ENCODE data around the gene BIRC7. TPM values are rescaled to one million over a fixed set of nuclear protein-coding genes. Genes with fewer than 3 reads are reported as not detected.

BIRC7 gene
- not detected in 2 replicates for total RNA-seq (2014; rRNA removed; shearing (Covaris generic))

DNA sequence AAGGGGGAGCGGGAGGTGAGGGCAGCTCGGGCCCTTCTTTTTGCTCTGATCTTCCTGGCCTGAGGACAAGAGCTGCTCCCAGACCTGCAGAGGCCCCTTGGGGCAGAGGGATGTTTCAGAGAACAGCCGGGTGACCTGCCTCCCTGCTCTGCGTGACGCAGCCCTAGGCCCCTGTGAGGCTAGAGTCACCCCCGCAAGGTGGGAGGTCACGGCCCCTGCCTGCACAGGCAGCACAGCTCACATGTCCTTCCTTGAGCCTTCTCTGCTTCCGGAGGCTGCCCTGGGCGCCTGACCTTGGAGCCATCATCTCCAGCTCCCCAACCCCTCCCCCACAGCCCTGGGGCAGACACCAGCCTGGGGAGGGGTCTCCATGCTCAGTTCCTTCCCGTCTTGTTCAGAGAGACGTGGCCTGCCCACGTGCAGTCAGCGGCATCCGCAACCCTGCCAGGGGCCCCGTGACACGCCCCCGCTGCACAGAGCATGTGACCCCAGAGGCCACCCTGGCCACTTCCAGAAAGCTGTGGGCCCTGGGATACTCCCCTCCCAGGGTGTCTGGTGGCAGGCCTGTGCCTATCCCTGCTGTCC lies at the start of gene BIRC7:
Gene BIRC7, plus strand, starts transcription at position 507 of the 585 bp plus-strand sequence. CDS start 192 bp downstream, outside the sequence.
- Histone ChIP-seq H3K27ac (no peak within 1 kb of the TSS), H3K27me3 (replicated peaks) (no peaks in the 10 kb centered on the region), H3K9me3 (replicated peaks) (no peaks in the 10 kb centered on the region), H3K4me3 (no peak within 1 kb of the TSS), H3K36me3 (no peaks in the 10 kb centered on the region), H3K4me1 (replicated peaks) (peaks cover 34% of the 10 kb centered on the region)
- no peak for DNase-seq (ENCODE audit: low read depth in 1 of 2, low spot score in 2 of 2)

DNA sequence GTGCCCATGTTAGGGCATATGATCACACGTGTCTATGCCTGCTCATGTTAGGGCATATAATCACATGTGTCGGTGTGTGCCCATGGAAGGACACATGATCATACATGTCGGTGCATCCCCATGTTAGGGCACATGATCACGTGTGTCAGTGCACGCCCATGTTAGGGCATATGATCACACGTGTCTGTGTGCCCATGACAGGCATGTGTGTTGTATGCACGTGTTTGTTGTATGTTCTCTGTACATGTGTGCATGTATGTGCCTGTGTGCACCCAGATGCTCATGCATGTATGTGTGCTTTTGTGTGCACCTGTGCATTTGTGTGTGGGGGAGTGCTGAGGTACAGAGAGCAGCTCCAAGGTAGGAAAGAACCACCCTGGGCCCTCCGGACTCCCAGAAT lies 49.6 kb upstream of the BIRC7 start:
- DNase-seq (ENCODE audit: low read depth in 1 of 2, low spot score in 2 of 2) = no peak
- Histone ChIP-seq H3K27me3 (replicated peaks) (peaks cover 15% of the 10 kb centered on the region), H3K4me1 (replicated peaks) (no peaks in the 10 kb centered on the region), H3K36me3 (no peaks in the 10 kb centered on the region), H3K27ac (no peak overlapping the region), H3K4me3 (no peak overlapping the region), H3K9me3 (replicated peaks) (no peaks in the 10 kb centered on the region)

DNA sequence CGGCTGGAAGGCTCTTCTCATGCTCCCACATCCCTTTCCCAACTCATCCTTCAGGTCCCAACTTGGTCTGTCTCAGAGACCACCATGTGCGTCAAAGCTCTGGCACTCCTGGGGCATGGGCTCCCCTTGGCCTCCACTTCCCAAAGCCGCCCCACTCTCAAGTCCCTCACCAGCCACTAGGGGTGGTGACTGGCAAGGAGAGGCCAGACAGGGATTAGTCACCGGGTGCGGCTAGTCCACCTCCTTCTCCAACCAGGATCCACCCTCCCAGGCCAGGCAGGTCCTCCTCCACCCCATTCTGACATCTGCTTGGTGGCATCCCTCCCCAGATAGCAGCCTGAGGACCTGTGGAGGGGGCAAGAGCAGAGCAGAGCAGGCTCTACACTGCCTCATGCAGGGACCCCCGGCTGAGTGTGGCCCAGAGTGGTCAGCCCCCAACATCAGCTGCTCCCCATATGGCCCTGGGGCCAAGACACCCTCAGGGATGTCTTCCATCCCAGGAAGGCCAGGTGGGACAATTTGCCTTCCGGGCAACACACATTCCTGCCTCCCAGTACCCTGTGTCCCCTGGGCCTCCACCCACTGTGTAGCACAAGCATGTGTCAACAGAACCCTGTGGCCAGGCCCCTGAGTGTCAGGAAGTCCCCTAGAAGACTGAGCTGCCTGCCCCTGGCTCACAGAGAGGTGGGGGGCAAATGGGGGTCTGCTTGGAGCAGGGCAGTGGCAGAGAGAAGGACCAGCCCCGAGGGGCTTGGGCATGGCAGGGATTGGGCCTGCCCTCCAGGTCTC lies 49.0 kb upstream of the BIRC7 start:
- H3K4me1 ChIP-seq (replicated peaks) = no peaks in the 10 kb centered on the region
- no peak for DNase-seq (ENCODE audit: low read depth in 1 of 2, low spot score in 2 of 2)
- H3K36me3 ChIP-seq = no peaks in the 10 kb centered on the region

GRCh38 chr20:63187338-63188158 lies 48.2 kb upstream of the BIRC7 start:
- DNase-seq (ENCODE audit: low read depth in 1 of 2, low spot score in 2 of 2) = no peak
- no peaks in the 10 kb centered on the region for H3K36me3 ChIP-seq
- no peaks in the 10 kb centered on the region for H3K9me3 ChIP-seq (replicated peaks)
- peaks cover 7% of the 10 kb centered on the region; the same call in 1 of the 2 replicates for H3K27me3 ChIP-seq (replicated peaks)
- no peak overlapping the region for H3K27ac ChIP-seq
- H3K4me3 ChIP-seq = no peak overlapping the region
- H3K4me1 ChIP-seq (replicated peaks) = no peaks in the 10 kb centered on the region

More for the DNA sequence above, 49.0 kb upstream of the BIRC7 start:
- Histone ChIP-seq H3K27me3 (replicated peaks) (peaks cover 8% of the 10 kb centered on the region), H3K27ac (no peak overlapping the region), H3K9me3 (replicated peaks) (no peaks in the 10 kb centered on the region), H3K4me3 (no peak overlapping the region)

- DNase-seq (ENCODE audit: low read depth in 1 of 2, low spot score in 2 of 2) = no peak
- Histone ChIP-seq H3K4me3 (no peak overlapping the region), H3K27ac (no peak overlapping the region), H3K27me3 (replicated peaks) (peaks cover 2% of the 10 kb centered on the region; the same call in 1 of the 2 replicates), H3K4me1 (replicated peaks) (no peaks in the 10 kb centered on the region), H3K36me3 (no peaks in the 10 kb centered on the region), H3K9me3 (replicated peaks) (no peaks in the 10 kb centered on the region)
Measured at GRCh38 chr20:63188159-63188442, 47.6 kb upstream of the BIRC7 start.

DNA sequence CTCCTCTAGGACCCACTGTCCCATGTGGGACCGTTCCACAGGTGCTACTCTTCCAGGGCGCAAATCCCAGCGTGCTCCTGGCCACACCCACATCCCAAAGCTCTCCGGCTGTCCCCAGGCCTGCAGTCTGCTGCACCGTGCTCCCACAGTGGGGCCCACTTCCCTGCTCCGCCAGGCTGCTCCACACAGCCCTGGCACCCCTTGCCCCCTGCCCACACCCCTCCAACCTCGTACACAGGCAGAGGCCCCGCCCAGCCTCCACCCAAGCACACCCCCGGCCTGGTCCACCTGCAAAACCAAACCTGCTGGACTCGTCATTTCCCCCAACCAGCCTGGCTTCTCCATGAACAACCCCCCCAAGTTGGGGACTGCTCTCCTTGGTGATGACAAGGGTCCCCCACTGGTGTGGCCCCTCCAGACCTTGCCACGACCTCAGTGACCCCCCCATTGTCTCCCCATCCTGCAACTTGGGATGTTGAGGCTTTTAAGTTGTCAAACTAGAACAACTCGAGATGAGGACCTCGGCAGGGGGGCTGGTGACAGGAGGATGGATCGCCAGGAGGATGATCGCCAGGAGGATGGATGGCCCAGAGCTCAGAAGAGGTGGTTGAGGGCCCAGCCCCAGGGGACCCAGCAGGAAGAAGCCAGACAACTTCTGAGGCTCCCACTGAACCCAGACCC lies 46.9 kb upstream of the BIRC7 start:
- H3K36me3 ChIP-seq = no peaks in the 10 kb centered on the region
- no peak overlapping the region for H3K4me3 ChIP-seq
- no peaks in the 10 kb centered on the region for H3K4me1 ChIP-seq (replicated peaks)
- H3K27me3 ChIP-seq (replicated peaks) = no peaks in the 10 kb centered on the region
- no peak for DNase-seq (ENCODE audit: low read depth in 1 of 2, low spot score in 2 of 2)
- no peak overlapping the region for H3K27ac ChIP-seq
- no peaks in the 10 kb centered on the region for H3K9me3 ChIP-seq (replicated peaks)

- DNase-seq (ENCODE audit: low read depth in 1 of 2, low spot score in 2 of 2) = no peak
- H3K36me3 ChIP-seq = 0 out of 2 replicates have a peak, but pooled peaks cover 3% of the 10 kb centered on the region
- no peaks in the 10 kb centered on the region for H3K4me1 ChIP-seq (replicated peaks)
- H3K4me3 ChIP-seq = no peak overlapping the region
- no peaks in the 10 kb centered on the region for H3K27me3 ChIP-seq (replicated peaks)
- H3K27ac ChIP-seq = no peak overlapping the region
- H3K9me3 ChIP-seq (replicated peaks) = no peaks in the 10 kb centered on the region
Measured at GRCh38 chr20:63189322-63189642, 46.4 kb upstream of the BIRC7 start.

- Histone ChIP-seq H3K4me3 (no peak overlapping the region), H3K27me3 (replicated peaks) (no peaks in the 10 kb centered on the region)
- no peak for DNase-seq (ENCODE audit: low read depth in 1 of 2, low spot score in 2 of 2)
Measured at GRCh38 chr20:63189846-63190559, 45.7 kb upstream of the BIRC7 start.

GRCh38 chr20:63190828-63191227 lies 44.9 kb upstream of the BIRC7 start:
- DNase-seq (ENCODE audit: low read depth in 1 of 2, low spot score in 2 of 2) = no peak
- Histone ChIP-seq H3K9me3 (replicated peaks) (no peaks in the 10 kb centered on the region), H3K4me3 (no peak overlapping the region), H3K36me3 (peaks cover 13% of the 10 kb centered on the region; the same call in 1 of the 2 replicates), H3K27me3 (replicated peaks) (no peaks in the 10 kb centered on the region), H3K4me1 (replicated peaks) (no peaks in the 10 kb centered on the region), H3K27ac (no peak overlapping the region)

More at GRCh38 chr20:63189846-63190559, 45.7 kb upstream of the BIRC7 start:
- H3K9me3 ChIP-seq (replicated peaks) = no peaks in the 10 kb centered on the region
- no peak overlapping the region for H3K27ac ChIP-seq
- H3K36me3 ChIP-seq = peaks cover 6% of the 10 kb centered on the region; the same call in 1 of the 2 replicates
- no peaks in the 10 kb centered on the region for H3K4me1 ChIP-seq (replicated peaks)

- no peaks in the 10 kb centered on the region for H3K27me3 ChIP-seq (replicated peaks)
- H3K4me3 ChIP-seq = no peak overlapping the region
- peaks cover 18% of the 10 kb centered on the region for H3K36me3 ChIP-seq
- H3K27ac ChIP-seq = no peak overlapping the region
- H3K4me1 ChIP-seq (replicated peaks) = no peaks in the 10 kb centered on the region
- no peaks in the 10 kb centered on the region for H3K9me3 ChIP-seq (replicated peaks)
- DNase-seq (ENCODE audit: low read depth in 1 of 2, low spot score in 2 of 2) = no peak
Measured at GRCh38 chr20:63191400-63191799, 44.3 kb upstream of the BIRC7 start.

DNA sequence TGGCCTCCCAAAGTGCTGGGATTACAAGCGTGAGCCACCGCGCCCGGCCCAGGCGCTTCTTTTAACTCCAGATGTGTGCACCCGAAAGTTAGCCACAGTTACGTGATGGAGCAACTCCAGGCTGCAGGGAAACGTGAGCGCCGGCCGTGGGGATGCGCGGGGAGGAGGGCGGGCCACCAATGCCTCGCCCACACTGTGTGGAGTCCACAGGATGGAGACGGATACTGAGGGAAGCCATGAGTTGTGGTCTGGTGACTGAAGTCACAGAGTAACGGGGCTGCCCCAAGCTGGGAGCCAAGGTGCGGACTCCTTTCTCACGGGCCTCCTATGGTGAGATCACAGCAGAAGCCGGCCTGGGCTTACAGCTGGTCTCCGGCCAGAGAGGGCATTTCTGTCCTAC lies 43.0 kb upstream of the BIRC7 start:
- DNase-seq (ENCODE audit: low read depth in 1 of 2, low spot score in 2 of 2) = no peak

GRCh38 chr20:63194007-63194796 lies 41.5 kb upstream of the BIRC7 start:
- H3K9me3 ChIP-seq (replicated peaks) = no peaks in the 10 kb centered on the region

More for the DNA sequence above, 43.0 kb upstream of the BIRC7 start:
- H3K27ac ChIP-seq = no peak overlapping the region
- H3K9me3 ChIP-seq (replicated peaks) = no peaks in the 10 kb centered on the region
- no peaks in the 10 kb centered on the region for H3K27me3 ChIP-seq (replicated peaks)
- H3K4me3 ChIP-seq = no peak overlapping the region
- peaks cover 31% of the 10 kb centered on the region for H3K36me3 ChIP-seq
- no peaks in the 10 kb centered on the region for H3K4me1 ChIP-seq (replicated peaks)

More at GRCh38 chr20:63194007-63194796, 41.5 kb upstream of the BIRC7 start:
- Histone ChIP-seq H3K36me3 (peaks cover 41% of the 10 kb centered on the region), H3K4me1 (replicated peaks) (no peaks in the 10 kb centered on the region), H3K27me3 (replicated peaks) (no peaks in the 10 kb centered on the region), H3K27ac (no peak overlapping the region), H3K4me3 (no peak overlapping the region)
- no peak for DNase-seq (ENCODE audit: low read depth in 1 of 2, low spot score in 2 of 2)
